Jurkat, Clone E6-1 (cell line): ENCODE data around the gene TYW1B.
"Not testable (repeated sequence)": the region's sequence is repeated elsewhere in the genome, so short reads cannot be mapped to it uniquely, and the experiment has no call there.

Experiments
- DNase-seq: peaks from one replicate; pipeline ENCODE4 v3.0.0-alpha.2; 2011; ENCODE audit warnings: low read depth, low spot score
- H3K4me3 ChIP-seq: 2 replicates; pipeline ENCODE4 v1.5.1; 2011; ENCODE audit warnings: mild to moderate bottlenecking, low read length, control low read depth, moderate library complexity

The TYW1B gene

GRCh38 chr7:72817661-72818060 lies 10.3 kb downstream of the TYW1B start:
- peak; percentile 29 for DNase-seq
- not testable (repeated sequence) for H3K4me3 ChIP-seq

GRCh38 chr7:72816370-72817157 lies 11.4 kb downstream of the TYW1B start:
- DNase-seq, result not testable (repeated sequence)

GRCh38 chr7:72810437-72810836 lies 17.6 kb downstream of the TYW1B start:
- H3K4me3 ChIP-seq, DNase-seq: not testable (repeated sequence)

More at GRCh38 chr7:72816370-72817157, 11.4 kb downstream of the TYW1B start:
- not testable (repeated sequence) for H3K4me3 ChIP-seq

- not testable (repeated sequence) for H3K4me3 ChIP-seq, DNase-seq
Measured at GRCh38 chr7:72808511-72808910, 19.5 kb downstream of the TYW1B start.

GRCh38 chr7:72806851-72807250 lies 21.1 kb downstream of the TYW1B start:
- not testable (repeated sequence) for H3K4me3 ChIP-seq, DNase-seq

GRCh38 chr7:72805526-72806494 lies 22.2 kb downstream of the TYW1B start:
- DNase-seq, result peak; percentile 3
- H3K4me3 ChIP-seq, result no peak overlapping the region

GRCh38 chr7:72803778-72804177 lies 24.2 kb downstream of the TYW1B start:
- not testable (repeated sequence) for H3K4me3 ChIP-seq, DNase-seq

- DNase-seq, H3K4me3 ChIP-seq: not testable (repeated sequence)
Measured at GRCh38 chr7:72801564-72801963, 26.4 kb downstream of the TYW1B start.

GRCh38 chr7:72795401-72795800 lies 32.6 kb downstream of the TYW1B start:
- DNase-seq, H3K4me3 ChIP-seq: not testable (repeated sequence)

GRCh38 chr7:72793791-72794190 lies 34.2 kb downstream of the TYW1B start:
- H3K4me3 ChIP-seq, result no peak overlapping the region
- DNase-seq, result no peak

GRCh38 chr7:72790698-72791060 lies 37.3 kb downstream of the TYW1B start:
- H3K4me3 ChIP-seq, DNase-seq: not testable (repeated sequence)

GRCh38 chr7:72790048-72790697 lies 37.8 kb downstream of the TYW1B start:
- not testable (repeated sequence) for DNase-seq

GRCh38 chr7:72785166-72785955 lies 42.6 kb downstream of the TYW1B start:
- no peak for DNase-seq
- H3K4me3 ChIP-seq, result no peak overlapping the region

More at GRCh38 chr7:72790048-72790697, 37.8 kb downstream of the TYW1B start:
- H3K4me3 ChIP-seq, result not testable (repeated sequence)

- not testable (repeated sequence) for H3K4me3 ChIP-seq, DNase-seq
Measured at GRCh38 chr7:72783601-72784370, 44.2 kb downstream of the TYW1B start.

- no peak overlapping the region for H3K4me3 ChIP-seq
- no peak for DNase-seq
Measured at GRCh38 chr7:72781631-72782030, 46.4 kb downstream of the TYW1B start.

- no peak for DNase-seq
- no peak overlapping the region for H3K4me3 ChIP-seq
Measured at GRCh38 chr7:72781161-72781560, 46.8 kb downstream of the TYW1B start.

GRCh38 chr7:72780289-72780894 lies 47.6 kb downstream of the TYW1B start:
- not testable (repeated sequence) for DNase-seq, H3K4me3 ChIP-seq
